Ovary (tissue), 9 donors: ENCODE results near the gene NAA20. TPM values are rescaled to one million over a fixed set of nuclear protein-coding genes. Genes with fewer than 3 reads are reported as not detected.

Experiments used
- DNase-seq, 5 donors: peaks; one replicate each; pipeline ENCODE4 v3.0.0-alpha.2; 2019 to 2020
- H3K27ac ChIP-seq, 2 donors: fragments of 200-600 bp; one replicate each; pipeline versions ENCODE4 v1.5.1 to v1.8.0; 2019 to 2022
- H3K27me3 ChIP-seq: fragments of 200-600 bp; one replicate; pipeline ENCODE4 v1.8.0; 2022
- H3K36me3 ChIP-seq: fragments of 200-600 bp; sonication (generic); one replicate; pipeline ENCODE4 v1.5.1; 2019
- H3K4me1 ChIP-seq: one replicate; pipeline ENCODE4 v1.8.1; 2013; ENCODE audit warnings: mild to moderate bottlenecking, moderate library complexity; ENCODE audit not compliant: insufficient read depth
- H3K4me3 ChIP-seq: fragments of 200-600 bp; sonication (generic); one replicate; pipeline ENCODE4 v1.5.1; 2017
- H3K9me3 ChIP-seq, 2 donors: fragments of 200-600 bp in 1 of 2; sonication (generic) in 1 of 2; one replicate each; pipeline versions ENCODE4 v1.5.1 to v1.8.1; 2013 to 2019; ENCODE audit warnings: mild to moderate bottlenecking in 1 of 2, moderate library complexity in 1 of 2
- CTCF ChIP-seq, 3 donors: fragments of 450-650 bp in 2 of 3; fragments of 200-600 bp in 1 of 3; IDR thresholded peaks; one replicate each; pipeline versions ENCODE4 v1.5.1 to v1.8.0; 2016 to 2022; ENCODE audit warnings: antibody characterized with exemption in 3 of 3, mild to moderate bottlenecking in 1 of 3
- EP300 ChIP-seq: sonication (generic); formaldehyde crosslinking; IDR thresholded peaks from one replicate; pipeline ENCODE4 v1.6.1; 2017; ENCODE audit warnings: antibody characterized with exemption
- POLR2A ChIP-seq: fragments of 450-650 bp; IDR thresholded peaks from one replicate; pipeline ENCODE4 v1.6.1; 2017; ENCODE audit warnings: antibody characterized with exemption, mild to moderate bottlenecking, moderate library complexity
- WGBS, 3 donors: extraction: QIAGEN DNeasy Blood & Tissue Kit in 1 of 3; methylation state at CpG; one replicate each; pipeline versions ENCODE4 v1.1.5 to v1.1.7; 2013 to 2017; 5-methylcytosine and 5-hydroxymethylcytosine counted together
- intact Hi-C, 4 donors: fragments of 100-400 bp; cut with DNase I; formaldehyde crosslinking; loops; one replicate each; pipeline versions ENCODE4 v1.11.0 to v1.15.1; 2022 to 2023
- polyA plus RNA-seq, 2 donors: library from polyadenylated mRNA; stranded (reverse); fragments of 200-250 nt in 1 of 2; fragments of 350-450 nt in 1 of 2; fragmentation: Illumina TruSeq in 1 of 2; extraction: RNeasy Lipid Tissue Mini Kit (QIAGEN cat#74804) in 1 of 2; gene quantifications; one replicate each; pipeline ENCODE4 v1.2.3, GENCODE V29; 2013 to 2014
- total RNA-seq, 7 donors: library from RNA; depleted of rRNA in 2 of 7; stranded (reverse); fragments of >200 nt in 2 of 7; fragmentation: NEBNext Ultra II Directional in 3 of 7; extraction: Animal tissue kit (Norgen Biotek cat#: 25700) in 3 of 7; gene quantifications; one replicate each; pipeline versions ENCODE4 v1.1.0 to v1.2.4, GENCODE V29; 2016 to 2023
- donor health status: DM: no; HTN: no; CAD: no; lungs with moderate emphysema.
- donor health status: DM: no; HTN: no; CAD: no.
- donor health status: Bipolar disorder and iron deficiency.
- donor health status: DM: yes; HTN: yes; CAD: no.
- donor health status: DM: no; HTN: no; CAD: no.
- donor health status: DM: yes; HTN: yes; CAD: no.

NAA20 gene
- total and polyA plus RNA-seq, 9 donors = 19.4 to 67.6 (median 46.1) TPM

- H3K27me3 ChIP-seq = no peaks in the 10 kb centered on the region
- no peaks in the 10 kb centered on the region for H3K9me3 ChIP-seq
- intact Hi-C loops = no loop called here
- DNase-seq = no peak
- no peaks in the 10 kb centered on the region for H3K36me3 ChIP-seq
- H3K4me1 ChIP-seq = peaks cover 24% of the 10 kb centered on the region
- no peak for TF ChIP-seq EP300
- 59 to 69% (median 62%) methylated on average over 5 of the region's 5 CpGs for WGBS, 3 donors
- H3K4me3 ChIP-seq = no peak overlapping the region
- H3K27ac ChIP-seq = no peak overlapping the region
Measured at GRCh38 chr20:19969106-19969505, 48.1 kb upstream of the NAA20 start.

DNA sequence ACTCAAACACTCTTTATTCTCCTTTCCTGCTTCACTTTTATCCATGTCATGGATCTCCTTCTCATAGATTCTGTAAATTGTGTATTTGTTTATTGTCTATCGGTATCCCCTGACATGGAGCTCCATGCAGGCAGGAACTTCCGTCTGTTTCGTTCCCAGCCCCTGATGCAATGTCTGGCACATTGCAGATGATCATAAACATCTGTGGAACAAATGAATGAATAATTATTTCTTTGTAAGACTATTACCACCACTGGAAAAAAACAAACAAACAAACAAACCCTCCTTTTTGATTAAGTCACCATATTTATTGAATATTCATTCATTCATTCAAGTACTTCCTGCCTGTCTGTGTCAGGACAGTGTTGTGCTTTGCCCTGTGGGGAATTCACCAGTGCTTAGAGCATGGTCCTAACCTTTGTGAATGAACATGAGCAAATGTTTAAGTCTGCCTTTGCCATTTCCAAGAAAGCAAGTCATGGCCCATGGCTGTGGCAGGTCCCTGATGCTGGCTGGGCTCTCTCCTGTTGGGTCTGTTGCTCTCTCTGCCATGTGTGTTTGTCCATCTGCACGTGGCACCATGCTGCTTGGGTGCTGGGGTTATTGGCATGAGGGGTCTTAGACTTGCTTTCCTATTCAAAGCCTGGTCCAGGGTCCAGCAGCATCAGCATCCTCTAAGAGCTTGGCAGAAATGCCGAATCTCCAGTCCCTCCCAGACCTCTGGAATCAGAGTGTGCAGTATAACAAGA, 47.5 kb upstream of the NAA20 start:
- no peaks in the 10 kb centered on the region for H3K27me3 ChIP-seq
- H3K36me3 ChIP-seq = no peaks in the 10 kb centered on the region
- intact Hi-C loops = no loop called here
- no peak for DNase-seq
- peaks cover 22% of the 10 kb centered on the region for H3K4me1 ChIP-seq
- no peak for TF ChIP-seq EP300
- TF ChIP-seq CTCF (IDR thresholded peaks at IDR 0.05) = no peak
- TF ChIP-seq POLR2A = no peak
- H3K9me3 ChIP-seq = no peaks in the 10 kb centered on the region
- H3K4me3 ChIP-seq = no peak overlapping the region
- no peak overlapping the region for H3K27ac ChIP-seq
- 68 to 74% (median 70%) methylated on average over 5 of the region's 5 CpGs for WGBS, 3 donors

- TF ChIP-seq CTCF (IDR thresholded peaks at IDR 0.05) (no peak), POLR2A (no peak), EP300 (no peak)
- H3K9me3 ChIP-seq = no peaks in the 10 kb centered on the region
- no peaks in the 10 kb centered on the region for H3K36me3 ChIP-seq
- 15 to 25% (median 18%) methylated on average over 5 of the region's 5 CpGs for WGBS, 3 donors
- no peak overlapping the region for H3K27ac ChIP-seq
- H3K27me3 ChIP-seq = no peaks in the 10 kb centered on the region
- peaks cover 17% of the 10 kb centered on the region for H3K4me1 ChIP-seq
- H3K4me3 ChIP-seq = no peak overlapping the region
- intact Hi-C loops = no loop called here
- no peak for DNase-seq
Measured at GRCh38 chr20:19970256-19970765, 46.9 kb upstream of the NAA20 start.

- peaks cover 15% of the 10 kb centered on the region for H3K4me1 ChIP-seq
- no peak overlapping the region for H3K4me3 ChIP-seq
- no peaks in the 10 kb centered on the region for H3K27me3 ChIP-seq
- WGBS, 3 donors = 89 to 94% (median 89%) methylated on average over 11 of the region's 11 CpGs
- H3K9me3 ChIP-seq = no peaks in the 10 kb centered on the region
- intact Hi-C loops = no loop called here
- TF ChIP-seq CTCF (IDR thresholded peaks at IDR 0.05) = no peak
- no peak for TF ChIP-seq POLR2A
- no peak for TF ChIP-seq EP300
- no peak overlapping the region for H3K27ac ChIP-seq
- no peak for DNase-seq
- no peaks in the 10 kb centered on the region for H3K36me3 ChIP-seq
Measured at GRCh38 chr20:19971116-19971515, 46.0 kb upstream of the NAA20 start.
